Fibroblast of villous mesenchyme (primary cell): ENCODE data around the gene PTPRN2. TPM values are rescaled to one million over a fixed set of nuclear protein-coding genes. Genes with fewer than 3 reads are reported as not detected.

Source experiments
- DNase-seq: peaks from one replicate; pipeline ENCODE4 v3.0.0-alpha.2; 2010; ENCODE audit warnings: low read depth
- H3K4me3 ChIP-seq: 2 replicates; pipeline ENCODE4 v1.5.1; 2011; ENCODE audit warnings: low read depth, mild to moderate bottlenecking, low read length
- total RNA-seq: library from RNA; depleted of rRNA; stranded (reverse); fragments of >200 nt; gene quantifications from 2 replicates; pipeline ENCODE4 v1.2.3, GENCODE V29; 2012
- TF ChIP-seq, protein P1 (sequence below): IDR thresholded peaks from 2 replicates; pipeline ENCODE4 v1.5.1; 2012; ENCODE audit warnings: low read depth, mild to moderate bottlenecking, low read length; ENCODE audit not compliant: insufficient read depth

PTPRN2 gene
- total RNA-seq, 1 donor, result not detected

DNA sequence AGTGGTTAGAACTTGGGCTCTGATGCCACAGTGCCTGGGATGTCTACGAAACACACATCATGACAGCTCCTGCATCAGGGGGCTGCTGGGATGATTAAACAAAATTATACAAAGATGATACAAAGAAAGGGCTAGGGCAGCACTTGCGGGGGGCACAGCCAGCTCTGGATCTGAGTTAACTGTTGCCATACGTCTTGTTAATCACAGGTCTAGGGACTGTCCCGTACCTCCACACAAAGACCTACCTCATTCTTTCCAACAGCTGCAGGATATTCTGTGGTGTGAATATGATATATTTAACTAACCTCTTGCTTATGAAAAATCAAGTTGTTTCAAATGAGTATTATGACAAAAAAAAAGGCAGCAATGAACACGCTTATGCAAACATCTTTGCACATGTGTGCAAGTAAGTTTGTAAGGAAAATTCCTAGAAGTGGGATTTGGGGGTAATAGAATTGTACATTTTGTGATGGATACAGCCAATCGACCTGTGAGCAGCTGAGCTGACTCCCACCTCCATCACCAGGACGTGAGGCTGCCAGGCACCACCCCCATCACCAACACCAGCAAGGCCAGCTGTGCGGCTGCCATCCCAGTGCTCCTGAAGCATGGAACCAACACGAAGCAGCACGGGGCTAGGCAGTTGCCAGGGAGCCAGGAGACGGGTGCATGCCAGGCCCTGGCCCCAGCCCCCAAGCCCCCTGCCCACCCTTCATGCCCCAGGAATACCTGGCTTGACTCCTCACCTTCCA lies 23.5 kb downstream of the PTPRN2 start:
- no peak for DNase-seq
- TF ChIP-seq, protein P1, sequence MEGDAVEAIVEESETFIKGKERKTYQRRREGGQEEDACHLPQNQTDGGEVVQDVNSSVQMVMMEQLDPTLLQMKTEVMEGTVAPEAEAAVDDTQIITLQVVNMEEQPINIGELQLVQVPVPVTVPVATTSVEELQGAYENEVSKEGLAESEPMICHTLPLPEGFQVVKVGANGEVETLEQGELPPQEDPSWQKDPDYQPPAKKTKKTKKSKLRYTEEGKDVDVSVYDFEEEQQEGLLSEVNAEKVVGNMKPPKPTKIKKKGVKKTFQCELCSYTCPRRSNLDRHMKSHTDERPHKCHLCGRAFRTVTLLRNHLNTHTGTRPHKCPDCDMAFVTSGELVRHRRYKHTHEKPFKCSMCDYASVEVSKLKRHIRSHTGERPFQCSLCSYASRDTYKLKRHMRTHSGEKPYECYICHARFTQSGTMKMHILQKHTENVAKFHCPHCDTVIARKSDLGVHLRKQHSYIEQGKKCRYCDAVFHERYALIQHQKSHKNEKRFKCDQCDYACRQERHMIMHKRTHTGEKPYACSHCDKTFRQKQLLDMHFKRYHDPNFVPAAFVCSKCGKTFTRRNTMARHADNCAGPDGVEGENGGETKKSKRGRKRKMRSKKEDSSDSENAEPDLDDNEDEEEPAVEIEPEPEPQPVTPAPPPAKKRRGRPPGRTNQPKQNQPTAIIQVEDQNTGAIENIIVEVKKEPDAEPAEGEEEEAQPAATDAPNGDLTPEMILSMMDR, result no peak
- H3K4me3 ChIP-seq, result no peak overlapping the region

DNA sequence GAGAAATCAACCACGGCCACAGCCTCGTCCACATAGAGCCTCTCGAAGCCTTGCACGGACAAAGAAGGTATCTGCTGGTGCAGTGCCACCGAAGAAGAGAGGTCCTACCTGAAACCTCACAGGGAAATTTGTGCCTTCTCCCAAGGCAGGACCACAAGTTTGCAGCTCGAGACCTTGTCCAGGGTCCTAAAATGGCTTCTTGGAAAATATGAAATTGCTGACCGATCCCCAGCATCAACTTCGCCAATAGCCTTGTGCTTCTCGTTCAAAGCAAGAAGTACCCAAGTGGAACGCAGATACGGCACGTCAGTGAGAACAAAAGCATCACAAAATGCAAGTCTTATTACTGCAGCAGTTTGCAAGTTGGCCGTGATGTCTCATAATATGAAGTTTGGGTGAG lies 24.6 kb downstream of the PTPRN2 start:
- TF ChIP-seq, protein P1, result no peak
- no peak for DNase-seq
- no peak overlapping the region for H3K4me3 ChIP-seq

DNA sequence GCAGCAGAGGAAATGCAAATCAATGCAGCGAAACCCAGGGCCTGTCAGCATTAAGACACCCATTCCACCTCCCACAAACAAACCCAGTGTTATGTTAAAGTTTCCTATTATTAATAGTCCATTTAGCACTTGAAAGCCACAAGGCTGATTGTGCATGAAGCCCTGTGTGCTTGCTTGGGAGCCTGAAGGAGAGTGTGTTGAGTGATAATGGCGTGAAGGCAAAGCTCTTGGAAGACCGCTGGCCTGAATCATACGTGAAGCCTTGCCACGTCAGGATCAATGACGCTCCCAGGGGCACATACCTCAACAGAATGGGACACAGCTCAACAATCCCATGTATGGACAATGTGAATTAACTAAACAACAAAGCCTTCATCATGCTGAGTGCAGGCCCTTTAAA lies 25.1 kb downstream of the PTPRN2 start:
- TF ChIP-seq, protein P1, result no peak
- no peak overlapping the region for H3K4me3 ChIP-seq
- no peak for DNase-seq

DNA sequence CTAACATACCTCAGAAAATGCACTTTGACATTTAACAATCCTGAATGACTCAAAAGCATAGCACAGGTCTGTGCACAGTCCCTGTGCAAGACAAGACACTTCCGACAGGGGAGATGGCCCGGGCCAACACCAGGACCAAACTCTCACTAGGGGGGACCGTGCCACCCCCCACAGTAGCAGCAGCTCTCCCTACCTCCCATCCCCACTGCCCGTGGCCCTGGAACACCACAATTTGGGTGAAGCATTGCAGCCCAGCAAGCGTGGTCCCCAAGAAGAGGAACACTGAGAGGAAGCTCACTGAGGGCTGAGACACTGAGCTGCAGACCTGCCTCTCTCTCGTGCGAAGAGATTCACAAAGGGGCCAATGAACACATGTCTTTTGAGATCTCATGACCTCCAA lies 26.0 kb downstream of the PTPRN2 start:
- TF ChIP-seq, protein P1, result no peak
- no peak overlapping the region for H3K4me3 ChIP-seq
- no peak for DNase-seq

DNA sequence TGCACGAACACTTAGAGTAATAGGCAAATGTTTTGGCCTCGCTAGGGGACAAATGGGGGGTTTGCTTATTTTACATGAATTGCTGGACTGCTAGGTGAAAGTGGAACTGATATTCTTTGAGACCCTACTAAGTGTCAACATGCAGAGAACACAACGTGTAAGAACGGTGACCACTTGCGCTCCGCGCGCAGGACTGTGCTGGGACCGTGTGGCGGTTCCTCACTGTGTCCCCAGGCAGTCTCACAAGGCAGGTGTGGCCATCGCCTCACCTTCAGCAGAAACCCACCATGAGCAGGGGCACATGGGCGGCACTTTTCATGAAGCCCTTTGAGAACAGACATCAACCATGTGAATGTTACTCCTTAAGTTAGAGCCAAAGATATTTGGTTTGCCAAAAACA lies 27.2 kb downstream of the PTPRN2 start:
- TF ChIP-seq, protein P1, result no peak
- no peak overlapping the region for H3K4me3 ChIP-seq
- DNase-seq, result no peak

DNA sequence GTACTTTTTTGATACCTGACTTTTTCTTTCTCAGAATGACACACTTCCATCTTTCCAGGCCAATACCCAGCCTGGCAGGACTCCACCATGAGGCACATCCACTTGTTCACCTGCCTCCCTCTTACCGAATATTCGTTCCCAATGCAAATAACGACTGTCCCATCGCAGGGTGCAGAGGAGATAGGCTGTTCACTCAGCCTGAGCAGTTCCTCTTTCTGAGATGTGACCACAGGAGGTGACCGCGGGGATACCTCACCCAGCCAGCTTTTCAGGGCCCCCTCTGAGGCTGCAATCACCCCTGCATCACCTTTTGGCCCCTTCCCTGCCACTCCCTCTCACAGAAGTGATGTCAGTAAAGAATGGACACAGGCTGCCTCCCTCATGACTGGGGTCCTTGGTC lies 28.3 kb downstream of the PTPRN2 start:
- TF ChIP-seq, protein P1, result no peak
- no peak for DNase-seq

DNA sequence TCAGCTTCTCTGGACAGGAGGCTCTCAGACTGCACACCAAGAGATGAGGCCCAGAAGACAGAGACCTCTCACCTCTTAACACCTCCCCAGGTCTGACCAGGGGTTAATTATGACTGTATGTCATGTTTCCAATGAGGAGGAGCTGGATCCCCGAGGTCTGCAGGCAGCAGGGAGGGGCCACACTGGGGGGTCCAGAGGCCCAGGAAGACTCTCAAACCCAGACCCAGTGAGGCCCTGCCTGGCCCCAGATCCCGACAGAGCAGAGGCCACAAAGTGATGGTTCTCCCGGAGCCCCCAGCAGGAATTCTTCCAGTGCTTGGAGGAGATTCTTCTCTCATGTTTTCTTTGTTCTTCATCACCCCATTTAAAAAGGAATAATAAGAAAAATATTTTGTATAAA lies 28.8 kb downstream of the PTPRN2 start:
- DNase-seq, result no peak

More for the DNA sequence above, 28.3 kb downstream of the PTPRN2 start:
- H3K4me3 ChIP-seq, result no peak overlapping the region

More for the DNA sequence above, 28.8 kb downstream of the PTPRN2 start:
- TF ChIP-seq, protein P1, result no peak
- H3K4me3 ChIP-seq, result no peak overlapping the region
